ENCODE results near the gene GRN.

DNA sequence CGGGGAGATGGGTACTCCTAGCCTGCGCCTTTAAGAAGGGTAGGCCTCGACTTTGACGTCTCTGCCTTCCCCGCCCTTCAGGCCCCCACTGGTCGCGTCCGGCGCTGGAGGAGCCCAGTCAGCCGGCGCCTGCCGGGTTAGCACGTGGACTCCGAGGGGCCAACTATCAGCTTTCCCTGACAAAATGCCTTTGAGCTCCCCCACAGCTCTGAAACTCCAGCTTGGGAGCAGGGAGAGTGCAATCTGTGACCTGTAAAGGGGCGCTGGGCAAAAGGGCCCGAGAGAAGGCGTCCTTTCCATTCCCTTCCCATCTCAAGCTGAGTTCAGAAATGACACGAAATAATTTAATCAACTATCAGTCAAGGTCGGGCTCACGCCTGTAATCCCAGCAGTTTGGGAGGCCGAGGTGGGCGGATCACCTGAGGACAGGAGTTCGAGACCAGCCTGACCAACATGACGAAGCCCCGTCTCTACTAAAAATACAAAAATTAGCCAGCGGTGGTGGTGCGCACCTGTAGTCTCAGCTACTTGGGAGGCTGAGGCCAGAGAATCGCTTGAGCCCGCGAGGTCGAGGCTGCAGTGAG lies 18.1 kb upstream of the GRN start:
- TF ChIP-seq, protein P1, sequence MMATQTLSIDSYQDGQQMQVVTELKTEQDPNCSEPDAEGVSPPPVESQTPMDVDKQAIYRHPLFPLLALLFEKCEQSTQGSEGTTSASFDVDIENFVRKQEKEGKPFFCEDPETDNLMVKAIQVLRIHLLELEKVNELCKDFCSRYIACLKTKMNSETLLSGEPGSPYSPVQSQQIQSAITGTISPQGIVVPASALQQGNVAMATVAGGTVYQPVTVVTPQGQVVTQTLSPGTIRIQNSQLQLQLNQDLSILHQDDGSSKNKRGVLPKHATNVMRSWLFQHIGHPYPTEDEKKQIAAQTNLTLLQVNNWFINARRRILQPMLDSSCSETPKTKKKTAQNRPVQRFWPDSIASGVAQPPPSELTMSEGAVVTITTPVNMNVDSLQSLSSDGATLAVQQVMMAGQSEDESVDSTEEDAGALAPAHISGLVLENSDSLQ (IDR thresholded peaks at IDR 0.05), result no peak
- TF ChIP-seq SP1 (IDR thresholded peaks at IDR 0.05) (no peak), FOXA1 (IDR thresholded peaks at IDR 0.05) (no peak), FOXM1 (IDR thresholded peaks at IDR 0.05; ENCODE audit: borderline replicate concordance) (peak; percentile 94), TARDBP (IDR thresholded peaks at IDR 0.05) (no peak)

Measured in HEK293T (cell line).